DND-41 (cell line): ENCODE data around the gene LTA4H.

ENCODE experiments used
- ATAC-seq: fragments of 200-7000 bp; cut with Tn5 transposase; 3 replicates; pipeline ENCODE4 v1.9.1; 2021; ENCODE audit warnings: low read depth; ENCODE audit not compliant: insufficient read depth
- DNase-seq: peaks from one replicate; pipeline ENCODE4 v3.0.0-alpha.2; 2020
- H2AFZ ChIP-seq: 2 replicates; pipeline ENCODE4 v1.6.0; 2012; ENCODE audit warnings: low read depth, low read length
- H3K27ac ChIP-seq: 2 replicates; pipeline ENCODE4 v1.5.1; 2012; ENCODE audit warnings: low read length, inconsistent platforms
- H3K27me3 ChIP-seq: fragments of 200-600 bp; sonication (generic); 2 replicates; pipeline ENCODE4 v1.6.0; 2012; ENCODE audit warnings: low read length, mild to moderate bottlenecking, inconsistent platforms; ENCODE audit not compliant: insufficient read depth, poor library complexity
- H3K36me3 ChIP-seq: 2 replicates; pipeline ENCODE4 v1.5.1; 2012; ENCODE audit warnings: low read length, inconsistent platforms; ENCODE audit not compliant: insufficient read depth
- H3K4me1 ChIP-seq: 2 replicates; pipeline ENCODE4 v1.5.1; 2012; ENCODE audit warnings: mild to moderate bottlenecking, low read length; ENCODE audit not compliant: insufficient read depth
- H3K4me2 ChIP-seq: 2 replicates; pipeline ENCODE4 v1.6.0; 2012; ENCODE audit warnings: mild to moderate bottlenecking, moderate library complexity, low read length, inconsistent platforms; ENCODE audit not compliant: insufficient read depth
- H3K4me3 ChIP-seq, 2 experiments: fragments of 200-600 bp in 1 of 2; shearing (Covaris generic) in 1 of 2; 2 replicates each; pipeline ENCODE4 v1.5.1; 2012 to 2016; ENCODE audit warnings: inconsistent platforms in 2 of 2, low read length in 2 of 2, mild to moderate bottlenecking in 2 of 2, low read depth in 1 of 2, moderate library complexity in 1 of 2
- H3K79me2 ChIP-seq: 2 replicates; pipeline ENCODE4 v1.6.0; 2012; ENCODE audit warnings: low read length, inconsistent platforms; ENCODE audit not compliant: insufficient read depth
- H3K9ac ChIP-seq: 2 replicates; pipeline ENCODE4 v1.6.0; 2012; ENCODE audit warnings: low read depth, mild to moderate bottlenecking, inconsistent platforms, low read length, moderate library complexity
- H3K9me3 ChIP-seq: 2 replicates; pipeline ENCODE4 v1.5.1; 2012; ENCODE audit warnings: low read length, moderate library complexity, mild to moderate bottlenecking, inconsistent platforms; ENCODE audit not compliant: insufficient read depth, severe bottlenecking
- H4K20me1 ChIP-seq: 2 replicates; pipeline ENCODE4 v1.6.0; 2012; ENCODE audit warnings: low read length; ENCODE audit not compliant: insufficient read depth
- EZH2 ChIP-seq: IDR thresholded peaks from 3 replicates; pipeline ENCODE4 v1.6.1; 2012; ENCODE audit warnings: borderline replicate concordance, low read depth, mild to moderate bottlenecking, moderate library complexity, low read length, inconsistent platforms; ENCODE audit not compliant: severe bottlenecking
- TF ChIP-seq, protein P1 (sequence below): IDR thresholded peaks from 2 replicates; pipeline ENCODE4 v1.5.1; 2012; ENCODE audit warnings: borderline replicate concordance, low read length, moderate library complexity, mild to moderate bottlenecking; ENCODE audit not compliant: poor library complexity, severe bottlenecking; ENCODE audit errors: extremely low read depth

Gene LTA4H

DNA sequence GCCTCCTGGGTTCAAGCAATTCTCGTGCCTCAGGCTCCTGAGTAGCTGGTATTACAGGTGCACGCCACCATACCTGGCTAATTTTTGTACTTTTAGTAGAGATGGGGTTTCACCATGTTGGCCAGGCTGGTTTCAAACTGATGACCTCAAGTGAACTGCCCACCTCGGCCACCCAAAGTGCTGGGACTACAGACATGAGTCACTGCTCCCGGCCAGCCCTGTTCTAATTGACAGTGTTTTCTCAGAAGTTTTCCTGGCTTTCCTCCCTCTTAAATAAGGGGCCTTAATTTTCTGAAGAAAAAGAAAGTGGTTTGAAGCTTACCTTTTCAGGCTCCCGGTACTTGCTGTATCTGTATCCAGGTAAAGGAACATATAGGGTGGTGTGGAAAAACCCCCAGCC, 40.9 kb downstream of the LTA4H start:
- Histone ChIP-seq H3K9me3 (no peaks in the 10 kb centered on the region), H3K36me3 (no peaks in the 10 kb centered on the region), H3K9ac (no peak overlapping the region), H3K4me1 (peaks cover 4% of the 10 kb centered on the region; the same call in 1 of the 2 replicates), H4K20me1 (no peaks in the 10 kb centered on the region), H3K27ac (no peak overlapping the region), H3K27me3 (no peaks in the 10 kb centered on the region), H3K4me2 (no peak overlapping the region), H2AFZ (no peak overlapping the region), H3K4me3 (no peak overlapping the region), H3K79me2 (no peaks in the 10 kb centered on the region)
- TF ChIP-seq, protein P1, sequence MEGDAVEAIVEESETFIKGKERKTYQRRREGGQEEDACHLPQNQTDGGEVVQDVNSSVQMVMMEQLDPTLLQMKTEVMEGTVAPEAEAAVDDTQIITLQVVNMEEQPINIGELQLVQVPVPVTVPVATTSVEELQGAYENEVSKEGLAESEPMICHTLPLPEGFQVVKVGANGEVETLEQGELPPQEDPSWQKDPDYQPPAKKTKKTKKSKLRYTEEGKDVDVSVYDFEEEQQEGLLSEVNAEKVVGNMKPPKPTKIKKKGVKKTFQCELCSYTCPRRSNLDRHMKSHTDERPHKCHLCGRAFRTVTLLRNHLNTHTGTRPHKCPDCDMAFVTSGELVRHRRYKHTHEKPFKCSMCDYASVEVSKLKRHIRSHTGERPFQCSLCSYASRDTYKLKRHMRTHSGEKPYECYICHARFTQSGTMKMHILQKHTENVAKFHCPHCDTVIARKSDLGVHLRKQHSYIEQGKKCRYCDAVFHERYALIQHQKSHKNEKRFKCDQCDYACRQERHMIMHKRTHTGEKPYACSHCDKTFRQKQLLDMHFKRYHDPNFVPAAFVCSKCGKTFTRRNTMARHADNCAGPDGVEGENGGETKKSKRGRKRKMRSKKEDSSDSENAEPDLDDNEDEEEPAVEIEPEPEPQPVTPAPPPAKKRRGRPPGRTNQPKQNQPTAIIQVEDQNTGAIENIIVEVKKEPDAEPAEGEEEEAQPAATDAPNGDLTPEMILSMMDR: no peak
- TF ChIP-seq EZH2: no peak
- DNase-seq: no peak
- no peak for ATAC-seq

- no peaks in the 10 kb centered on the region for H3K79me2 ChIP-seq
- no peak overlapping the region for H2AFZ ChIP-seq
- H3K27ac ChIP-seq: no peak overlapping the region
- no peaks in the 10 kb centered on the region for H3K36me3 ChIP-seq
- no peaks in the 10 kb centered on the region for H4K20me1 ChIP-seq
- DNase-seq (no peak), ATAC-seq (no peak)
- TF ChIP-seq, protein P1: no peak
- TF ChIP-seq EZH2: no peak
- H3K4me2 ChIP-seq: no peak overlapping the region
- no peaks in the 10 kb centered on the region for H3K9me3 ChIP-seq
- no peaks in the 10 kb centered on the region for H3K27me3 ChIP-seq
- H3K4me1 ChIP-seq: peaks cover 2% of the 10 kb centered on the region; the same call in 1 of the 2 replicates
- no peak overlapping the region for H3K4me3 ChIP-seq
- no peak overlapping the region for H3K9ac ChIP-seq
Observed at GRCh38 chr12:95993907-95994306, 41.5 kb downstream of the LTA4H start.

GRCh38 chr12:95990136-95990535, 45.3 kb downstream of the LTA4H start:
- Histone ChIP-seq H3K79me2 (no peaks in the 10 kb centered on the region), H3K36me3 (no peaks in the 10 kb centered on the region), H2AFZ (no peak overlapping the region), H3K27me3 (no peaks in the 10 kb centered on the region), H3K4me1 (no peaks in the 10 kb centered on the region), H3K9me3 (no peaks in the 10 kb centered on the region), H3K9ac (no peak overlapping the region), H3K4me2 (no peak overlapping the region), H4K20me1 (no peaks in the 10 kb centered on the region), H3K27ac (no peak overlapping the region), H3K4me3 (no peak overlapping the region)
- TF ChIP-seq, protein P1: no peak
- no peak for ATAC-seq
- DNase-seq: no peak

DNA sequence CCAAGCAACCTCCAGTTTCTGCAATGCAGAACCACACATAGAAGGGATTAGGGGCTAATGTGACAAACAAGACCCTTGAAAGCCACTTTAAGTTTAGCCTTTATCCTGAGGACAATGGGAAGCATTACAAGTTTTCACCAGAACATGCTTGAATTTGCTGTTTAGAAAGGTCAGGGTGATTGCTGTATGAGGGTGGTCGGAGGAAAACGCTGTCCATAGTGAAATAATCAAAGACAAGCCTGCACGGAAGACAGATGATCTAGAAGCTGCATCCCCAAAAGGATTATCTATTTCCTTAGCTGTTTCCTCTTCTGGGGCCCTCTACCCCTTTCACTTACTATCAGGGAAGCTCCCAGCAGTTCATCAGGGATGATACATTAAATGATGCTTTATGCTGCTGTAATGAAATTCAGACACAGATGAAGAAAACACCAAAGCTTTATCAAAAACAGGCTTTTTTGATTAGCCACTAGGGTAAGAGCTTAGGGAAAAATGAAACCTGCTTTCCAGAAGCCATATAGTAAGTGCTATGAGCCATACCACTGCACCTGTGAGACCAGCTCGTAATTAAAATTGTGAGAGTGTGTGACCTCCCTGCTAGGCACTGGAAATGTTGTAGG, 45.8 kb downstream of the LTA4H start:
- Histone ChIP-seq H3K9me3 (no peaks in the 10 kb centered on the region), H3K27ac (no peak overlapping the region), H3K27me3 (no peaks in the 10 kb centered on the region), H4K20me1 (no peaks in the 10 kb centered on the region), H3K4me2 (no peak overlapping the region), H2AFZ (no peak overlapping the region), H3K79me2 (no peaks in the 10 kb centered on the region), H3K9ac (no peak overlapping the region), H3K4me1 (no peaks in the 10 kb centered on the region), H3K36me3 (no peaks in the 10 kb centered on the region), H3K4me3 (no peak overlapping the region)
- DNase-seq (no peak), ATAC-seq (no peak)
- TF ChIP-seq, protein P1: no peak
- TF ChIP-seq EZH2: no peak
